Mesendoderm (in vitro differentiated cells): ENCODE measurements around the gene CDH15.

Source experiments
- DNase-seq: peaks from one replicate; pipeline ENCODE4 v3.0.0; 2013
- H2AK5ac ChIP-seq: 2 replicates; pipeline ENCODE4 v1.6.1; 2013; ENCODE audit warnings: low read length, inconsistent platforms
- H2BK120ac ChIP-seq: 2 replicates; pipeline ENCODE4 v1.6.1; 2013; ENCODE audit warnings: low read depth, mild to moderate bottlenecking, low read length, moderate library complexity, mixed read lengths
- H2BK15ac ChIP-seq: replicated peaks from 2 replicates; pipeline ENCODE4 v1.6.1; 2013; ENCODE audit warnings: low read depth, mild to moderate bottlenecking, moderate library complexity
- H2BK5ac ChIP-seq: 2 replicates; pipeline ENCODE4 v1.6.1; 2013; ENCODE audit warnings: low read length, inconsistent platforms
- H3K18ac ChIP-seq: 2 replicates; pipeline ENCODE4 v1.6.1; 2013; ENCODE audit warnings: mild to moderate bottlenecking, low read length, mixed read lengths
- H3K23ac ChIP-seq: one replicate; pipeline ENCODE4 v1.6.1; 2013; ENCODE audit warnings: low read length
- H3K27ac ChIP-seq: 2 replicates; pipeline ENCODE4 v1.5.1; 2013; ENCODE audit warnings: low read depth, mild to moderate bottlenecking, inconsistent platforms, low read length, moderate library complexity
- H3K27me3 ChIP-seq: 2 replicates; pipeline ENCODE4 v1.6.1; 2013; ENCODE audit warnings: low read length, control low read depth, mild to moderate bottlenecking, inconsistent platforms; ENCODE audit not compliant: insufficient read depth, poor library complexity
- H3K36me3 ChIP-seq: 2 replicates; pipeline ENCODE4 v1.6.1; 2013; ENCODE audit warnings: low read length, inconsistent platforms; ENCODE audit not compliant: control insufficient read depth, insufficient read depth
- H3K4ac ChIP-seq: one replicate; pipeline ENCODE4 v1.6.1; 2013; ENCODE audit warnings: low read depth, mild to moderate bottlenecking, low read length, moderate library complexity
- H3K4me1 ChIP-seq: 2 replicates; pipeline ENCODE4 v1.6.1; 2013; ENCODE audit warnings: low read depth, low read length, inconsistent platforms; ENCODE audit not compliant: control insufficient read depth
- H3K4me2 ChIP-seq: 2 replicates; pipeline ENCODE4 v1.6.1; 2013; ENCODE audit warnings: low read length
- H3K4me3 ChIP-seq: 2 replicates; pipeline ENCODE4 v1.5.1; 2013; ENCODE audit warnings: mild to moderate bottlenecking, low read length
- H3K56ac ChIP-seq: one replicate; pipeline ENCODE4 v1.6.1; 2013; ENCODE audit warnings: low read length
- H3K79me1 ChIP-seq: 2 replicates; pipeline ENCODE4 v1.6.1; 2013; ENCODE audit warnings: low read length, inconsistent platforms
- H3K79me2 ChIP-seq: 2 replicates; pipeline ENCODE4 v1.6.1; 2013; ENCODE audit warnings: mild to moderate bottlenecking, low read length; ENCODE audit not compliant: control insufficient read depth, insufficient read depth
- H3K9ac ChIP-seq: 2 replicates; pipeline ENCODE4 v1.6.1; 2013; ENCODE audit warnings: low read length, inconsistent platforms
- H4K5ac ChIP-seq: one replicate; pipeline ENCODE4 v1.6.1; 2013; ENCODE audit warnings: low read length
- H4K8ac ChIP-seq: one replicate; pipeline ENCODE4 v1.6.1; 2013; ENCODE audit warnings: low read depth, mild to moderate bottlenecking, control low read depth, low read length, moderate library complexity
- WGBS: extraction: QIAGEN DNeasy Blood & Tissue Kit; methylation state at CpG from one replicate; pipeline ENCODE4 v1.1.7; 2013; ENCODE audit warnings: low lambda C conversion rate, missing lambda C conversion rate; ENCODE audit not compliant: insufficient coverage; ENCODE audit errors: extremely low coverage; 5-methylcytosine and 5-hydroxymethylcytosine counted together

The CDH15 gene

GRCh38 chr16:89175280-89176146 lies 4.0 kb downstream of the CDH15 start:
- Histone ChIP-seq H3K4me3 (no peak overlapping the region), H3K4me1 (no peaks in the 10 kb centered on the region)

GRCh38 chr16:89176147-89176690 lies 4.7 kb downstream of the CDH15 start:
- Histone ChIP-seq H3K36me3 (no peaks in the 10 kb centered on the region), H3K23ac (no peak overlapping the region), H3K27me3 (no peaks in the 10 kb centered on the region), H3K4me3 (no peak overlapping the region), H2BK5ac (no peak overlapping the region), H3K9ac (no peak overlapping the region), H2BK120ac (no peak overlapping the region), H3K79me1 (no peaks in the 10 kb centered on the region), H3K4ac (no peak overlapping the region), H3K18ac (no peak overlapping the region), H3K56ac (no peak overlapping the region), H3K4me2 (no peak overlapping the region), H3K4me1 (no peaks in the 10 kb centered on the region), H3K79me2 (no peaks in the 10 kb centered on the region), H2BK15ac (no peak overlapping the region), H2AK5ac (no peak overlapping the region), H3K27ac (no peak overlapping the region), H4K8ac (no peak overlapping the region), H4K5ac (no peak overlapping the region)
- DNase-seq = no peak
- no CpG with 5 or more reads among the region's 27 CpGs for WGBS

More at GRCh38 chr16:89175280-89176146, 4.0 kb downstream of the CDH15 start:
- Histone ChIP-seq H3K4ac (no peak overlapping the region), H4K5ac (no peak overlapping the region), H3K23ac (no peak overlapping the region), H3K36me3 (no peaks in the 10 kb centered on the region), H3K18ac (no peak overlapping the region), H3K9ac (no peak overlapping the region), H3K27me3 (no peaks in the 10 kb centered on the region), H2BK15ac (no peak overlapping the region), H4K8ac (no peak overlapping the region), H3K79me1 (no peaks in the 10 kb centered on the region), H2BK120ac (no peak overlapping the region), H2BK5ac (no peak overlapping the region), H3K79me2 (no peaks in the 10 kb centered on the region), H3K4me2 (no peak overlapping the region), H3K56ac (no peak overlapping the region), H3K27ac (no peak overlapping the region), H2AK5ac (no peak overlapping the region)
- WGBS = no CpG with 5 or more reads among the region's 20 CpGs
- DNase-seq = no peak

GRCh38 chr16:89176717-89177116 lies 5.2 kb downstream of the CDH15 start:
- no CpG with 5 or more reads among the region's 9 CpGs for WGBS
- H3K4me3 ChIP-seq = no peak overlapping the region
- no peaks in the 10 kb centered on the region for H3K4me1 ChIP-seq
- no peak overlapping the region for H4K5ac ChIP-seq
- H3K27me3 ChIP-seq = no peaks in the 10 kb centered on the region
- no peak for DNase-seq
- H3K56ac ChIP-seq = no peak overlapping the region
- no peak overlapping the region for H3K27ac ChIP-seq
- H3K79me2 ChIP-seq = no peaks in the 10 kb centered on the region
- no peak overlapping the region for H3K23ac ChIP-seq
- no peak overlapping the region for H4K8ac ChIP-seq
- no peak overlapping the region for H2AK5ac ChIP-seq
- no peak overlapping the region for H3K18ac ChIP-seq
- H3K4ac ChIP-seq = no peak overlapping the region
- no peak overlapping the region for H2BK15ac ChIP-seq
- no peak overlapping the region for H3K9ac ChIP-seq
- H3K36me3 ChIP-seq = no peaks in the 10 kb centered on the region
- no peaks in the 10 kb centered on the region for H3K79me1 ChIP-seq
- no peak overlapping the region for H2BK5ac ChIP-seq
- no peak overlapping the region for H2BK120ac ChIP-seq
- no peak overlapping the region for H3K4me2 ChIP-seq

- H3K4me2 ChIP-seq = no peak overlapping the region
- no peak overlapping the region for H2BK120ac ChIP-seq
- H4K5ac ChIP-seq = no peak overlapping the region
Measured at GRCh38 chr16:89177501-89177900, 6.0 kb downstream of the CDH15 start.

GRCh38 chr16:89178453-89179147 lies 7.1 kb downstream of the CDH15 start:
- Histone ChIP-seq H4K8ac (no peak overlapping the region), H2BK5ac (no peak overlapping the region), H3K79me2 (no peaks in the 10 kb centered on the region), H3K4me1 (no peaks in the 10 kb centered on the region), H3K27ac (no peak overlapping the region), H3K27me3 (no peaks in the 10 kb centered on the region), H2BK15ac (no peak overlapping the region), H3K79me1 (no peaks in the 10 kb centered on the region), H3K36me3 (no peaks in the 10 kb centered on the region), H3K4me3 (no peak overlapping the region), H3K18ac (no peak overlapping the region), H2AK5ac (no peak overlapping the region), H2BK120ac (no peak overlapping the region), H3K56ac (no peak overlapping the region), H3K23ac (no peak overlapping the region), H3K9ac (no peak overlapping the region), H3K4ac (no peak overlapping the region), H3K4me2 (no peak overlapping the region), H4K5ac (no peak overlapping the region)
- no CpG with 5 or more reads among the region's 24 CpGs for WGBS
- DNase-seq = no peak

More at GRCh38 chr16:89177501-89177900, 6.0 kb downstream of the CDH15 start:
- DNase-seq = no peak
- no CpG with 5 or more reads among the region's 12 CpGs for WGBS
- H3K56ac ChIP-seq = no peak overlapping the region
- no peak overlapping the region for H3K18ac ChIP-seq
- no peaks in the 10 kb centered on the region for H3K27me3 ChIP-seq
- H3K9ac ChIP-seq = no peak overlapping the region
- no peak overlapping the region for H3K4me3 ChIP-seq
- H3K79me1 ChIP-seq = no peaks in the 10 kb centered on the region
- no peak overlapping the region for H3K27ac ChIP-seq
- H3K79me2 ChIP-seq = no peaks in the 10 kb centered on the region
- no peak overlapping the region for H3K4ac ChIP-seq
- no peak overlapping the region for H2AK5ac ChIP-seq
- no peak overlapping the region for H2BK5ac ChIP-seq
- no peaks in the 10 kb centered on the region for H3K36me3 ChIP-seq
- H3K23ac ChIP-seq = no peak overlapping the region
- no peaks in the 10 kb centered on the region for H3K4me1 ChIP-seq
- no peak overlapping the region for H4K8ac ChIP-seq
- H2BK15ac ChIP-seq = no peak overlapping the region
